Panc1 (cell line): ENCODE results near the gene MCRIP2.

Experiments
- POLR2AphosphoS5 ChIP-seq: IDR thresholded peaks from 2 replicates; pipeline ENCODE4 v1.6.1; 2012; ENCODE audit warnings: mild to moderate bottlenecking, low read depth, low read length, moderate library complexity
- REST ChIP-seq, 2 experiments: IDR thresholded peaks; 2 replicates each; pipeline ENCODE4 v1.6.1; 2011 to 2012; ENCODE audit warnings: low read depth in 2 of 2, control low read depth in 1 of 2, low read length in 1 of 2, mild to moderate bottlenecking in 1 of 2, moderate library complexity in 1 of 2; ENCODE audit not compliant: insufficient read depth in 1 of 2
- SIN3A ChIP-seq: IDR thresholded peaks from 2 replicates; pipeline ENCODE4 v1.6.1; 2012; ENCODE audit warnings: low read depth, mild to moderate bottlenecking, low read length, moderate library complexity, borderline replicate concordance; ENCODE audit not compliant: insufficient read depth
- TCF7L2 ChIP-seq: IDR thresholded peaks from 2 replicates; pipeline ENCODE4 v1.6.1; 2011; ENCODE audit warnings: mild to moderate bottlenecking, low read depth, low read length, inconsistent platforms
- TF ChIP-seq, protein P1 (sequence below): fragments of 450-650 bp; IDR thresholded peaks from 2 replicates; pipeline ENCODE4 v1.5.1; 2017; ENCODE audit warnings: mild to moderate bottlenecking

- TF ChIP-seq, protein P1, sequence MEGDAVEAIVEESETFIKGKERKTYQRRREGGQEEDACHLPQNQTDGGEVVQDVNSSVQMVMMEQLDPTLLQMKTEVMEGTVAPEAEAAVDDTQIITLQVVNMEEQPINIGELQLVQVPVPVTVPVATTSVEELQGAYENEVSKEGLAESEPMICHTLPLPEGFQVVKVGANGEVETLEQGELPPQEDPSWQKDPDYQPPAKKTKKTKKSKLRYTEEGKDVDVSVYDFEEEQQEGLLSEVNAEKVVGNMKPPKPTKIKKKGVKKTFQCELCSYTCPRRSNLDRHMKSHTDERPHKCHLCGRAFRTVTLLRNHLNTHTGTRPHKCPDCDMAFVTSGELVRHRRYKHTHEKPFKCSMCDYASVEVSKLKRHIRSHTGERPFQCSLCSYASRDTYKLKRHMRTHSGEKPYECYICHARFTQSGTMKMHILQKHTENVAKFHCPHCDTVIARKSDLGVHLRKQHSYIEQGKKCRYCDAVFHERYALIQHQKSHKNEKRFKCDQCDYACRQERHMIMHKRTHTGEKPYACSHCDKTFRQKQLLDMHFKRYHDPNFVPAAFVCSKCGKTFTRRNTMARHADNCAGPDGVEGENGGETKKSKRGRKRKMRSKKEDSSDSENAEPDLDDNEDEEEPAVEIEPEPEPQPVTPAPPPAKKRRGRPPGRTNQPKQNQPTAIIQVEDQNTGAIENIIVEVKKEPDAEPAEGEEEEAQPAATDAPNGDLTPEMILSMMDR, result no peak
- TF ChIP-seq REST (IDR thresholded peaks at IDR 0.05; ENCODE audit: insufficient read depth in 1 of 2, low read depth in 2 of 2, low read length in 1 of 2), result no peak
- TF ChIP-seq POLR2AphosphoS5, result no peak
- no peak for TF ChIP-seq SIN3A
- no peak for TF ChIP-seq TCF7L2
Measured at GRCh38 chr16:631808-632358, 9.7 kb upstream of the MCRIP2 start.
